Transverse colon (tissue), 4 donors: ENCODE results near the gene OCA2.

Source experiments
- EP300 ChIP-seq: sonication (generic); formaldehyde crosslinking; IDR thresholded peaks from one replicate; pipeline ENCODE4 v1.6.1; 2017; ENCODE audit warnings: antibody characterized with exemption, low read depth
- POLR2AphosphoS5 ChIP-seq, 3 donors: sonication (generic); formaldehyde crosslinking; IDR thresholded peaks; one replicate each; pipeline ENCODE4 v1.6.1; 2016; ENCODE audit warnings: antibody characterized with exemption in 3 of 3
- TF ChIP-seq, protein P1 (sequence below), 5 experiments: fragments of 200-600 bp in 3 of 5; fragments of 450-650 bp in 2 of 5; sonication (generic) in 3 of 5; IDR thresholded peaks; 1 replicate in 2 of 5; 2 replicates in 3 of 5; pipeline ENCODE4 v1.5.1; 2016 to 2017; ENCODE audit warnings: antibody characterized with exemption in 5 of 5, inconsistent platforms in 3 of 5, mild to moderate bottlenecking in 2 of 5, moderate library complexity in 1 of 5

DNA sequence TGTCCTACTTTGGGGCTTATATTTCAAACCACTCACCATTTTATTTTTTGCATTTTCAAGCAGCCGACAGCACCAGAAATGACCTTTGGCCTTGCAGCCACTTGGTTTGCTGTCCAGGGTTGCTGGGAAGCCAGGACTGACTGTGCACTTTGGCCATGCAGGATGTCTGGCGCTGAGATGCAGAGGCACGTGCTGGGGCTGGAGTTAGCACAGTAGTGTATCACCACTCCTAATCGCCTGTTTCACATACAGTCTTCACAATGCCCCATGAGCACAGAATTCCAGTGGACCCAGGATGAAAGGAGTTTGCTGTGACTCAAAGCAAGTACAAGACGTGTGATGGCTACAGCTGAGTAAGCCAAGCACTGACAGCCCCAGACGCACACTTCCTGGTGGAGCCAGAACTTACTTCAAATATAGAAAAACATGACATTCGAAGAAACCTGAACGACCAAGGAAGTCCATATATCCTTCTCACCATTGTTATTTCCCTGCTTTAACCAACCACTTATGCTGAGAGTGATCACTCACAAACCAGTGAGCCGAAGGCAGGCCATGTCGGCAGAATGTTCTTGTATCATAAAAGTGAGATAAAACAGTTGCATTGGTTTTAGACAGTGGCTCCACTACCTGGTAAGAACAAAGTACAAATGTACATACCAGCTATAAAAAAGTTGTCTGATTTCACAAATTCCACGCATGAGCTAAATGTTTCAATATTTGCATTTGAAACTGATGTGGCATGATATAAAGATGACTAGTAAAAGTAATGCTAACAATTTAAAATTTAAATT lies 16.0 kb downstream of the OCA2 start:
- TF ChIP-seq POLR2AphosphoS5 (IDR thresholded peaks at IDR 0.05) (no peak), EP300 (no peak)
- TF ChIP-seq, protein P1, sequence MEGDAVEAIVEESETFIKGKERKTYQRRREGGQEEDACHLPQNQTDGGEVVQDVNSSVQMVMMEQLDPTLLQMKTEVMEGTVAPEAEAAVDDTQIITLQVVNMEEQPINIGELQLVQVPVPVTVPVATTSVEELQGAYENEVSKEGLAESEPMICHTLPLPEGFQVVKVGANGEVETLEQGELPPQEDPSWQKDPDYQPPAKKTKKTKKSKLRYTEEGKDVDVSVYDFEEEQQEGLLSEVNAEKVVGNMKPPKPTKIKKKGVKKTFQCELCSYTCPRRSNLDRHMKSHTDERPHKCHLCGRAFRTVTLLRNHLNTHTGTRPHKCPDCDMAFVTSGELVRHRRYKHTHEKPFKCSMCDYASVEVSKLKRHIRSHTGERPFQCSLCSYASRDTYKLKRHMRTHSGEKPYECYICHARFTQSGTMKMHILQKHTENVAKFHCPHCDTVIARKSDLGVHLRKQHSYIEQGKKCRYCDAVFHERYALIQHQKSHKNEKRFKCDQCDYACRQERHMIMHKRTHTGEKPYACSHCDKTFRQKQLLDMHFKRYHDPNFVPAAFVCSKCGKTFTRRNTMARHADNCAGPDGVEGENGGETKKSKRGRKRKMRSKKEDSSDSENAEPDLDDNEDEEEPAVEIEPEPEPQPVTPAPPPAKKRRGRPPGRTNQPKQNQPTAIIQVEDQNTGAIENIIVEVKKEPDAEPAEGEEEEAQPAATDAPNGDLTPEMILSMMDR (IDR thresholded peaks at IDR 0.05): no peak
